H9 (cell line): ENCODE data around the gene GATAD2B. TPM values are rescaled to one million over a fixed set of nuclear protein-coding genes. Genes with fewer than 3 reads are reported as not detected.

Experiments
- DNase-seq: peaks from one replicate; pipeline ENCODE4 v3.0.0-alpha.2; 2017
- H2AFZ ChIP-seq: one replicate; pipeline ENCODE4 v1.6.1; 2013; ENCODE audit warnings: mild to moderate bottlenecking, low read length, control low read depth, moderate library complexity
- H2AK5ac ChIP-seq: 2 replicates; pipeline ENCODE4 v1.6.1; 2013; ENCODE audit warnings: low read length, control low read depth, mixed read lengths; ENCODE audit not compliant: insufficient read length
- H2BK120ac ChIP-seq: one replicate; pipeline ENCODE4 v1.6.1; 2013; ENCODE audit warnings: low read depth, mild to moderate bottlenecking, low read length, control low read depth, inconsistent platforms; ENCODE audit not compliant: poor library complexity, severe bottlenecking
- H2BK12ac ChIP-seq: 2 replicates; pipeline ENCODE4 v1.6.1; 2013; ENCODE audit warnings: low read length, control low read depth, mixed read lengths, low read depth; ENCODE audit not compliant: insufficient read length
- H2BK15ac ChIP-seq: 2 replicates; pipeline ENCODE4 v1.6.1; 2013; ENCODE audit warnings: low read depth, low read length, control low read depth
- H2BK20ac ChIP-seq: one replicate; pipeline ENCODE4 v1.6.1; 2013; ENCODE audit warnings: low read depth, mild to moderate bottlenecking, low read length, control low read depth, inconsistent platforms; ENCODE audit not compliant: poor library complexity, severe bottlenecking
- H2BK5ac ChIP-seq: 2 replicates; pipeline ENCODE4 v1.6.1; 2013; ENCODE audit warnings: low read length, control low read depth, mixed read lengths; ENCODE audit not compliant: insufficient read length
- H3K14ac ChIP-seq: 2 replicates; pipeline ENCODE4 v1.6.1; 2013; ENCODE audit warnings: low read length, control low read depth; ENCODE audit not compliant: insufficient read depth
- H3K18ac ChIP-seq: 2 replicates; pipeline ENCODE4 v1.6.1; 2013; ENCODE audit warnings: low read depth, mild to moderate bottlenecking, mixed read lengths, low read length, control low read depth; ENCODE audit not compliant: insufficient read length
- H3K23ac ChIP-seq: 2 replicates; pipeline ENCODE4 v1.6.1; 2013; ENCODE audit warnings: low read length, control low read depth, mixed read lengths, low read depth; ENCODE audit not compliant: insufficient read length
- H3K23me2 ChIP-seq: 2 replicates; pipeline ENCODE4 v1.6.1; 2013; ENCODE audit warnings: low read depth, mild to moderate bottlenecking, mixed read lengths, low read length, control low read depth; ENCODE audit not compliant: insufficient read length, poor library complexity, severe bottlenecking
- H3K27ac ChIP-seq: 2 replicates; pipeline ENCODE4 v1.5.1; 2013; ENCODE audit warnings: low read length, control low read depth, mixed read lengths, low read depth; ENCODE audit not compliant: insufficient read length
- H3K27me3 ChIP-seq: 2 replicates; pipeline ENCODE4 v1.6.1; 2013; ENCODE audit warnings: low read length, control low read depth, inconsistent platforms; ENCODE audit not compliant: insufficient read depth
- H3K4ac ChIP-seq: 2 replicates; pipeline ENCODE4 v1.6.1; 2013; ENCODE audit warnings: low read depth, mild to moderate bottlenecking, control low read depth, inconsistent platforms, low read length, moderate library complexity
- H3K4me1 ChIP-seq: 2 replicates; pipeline ENCODE4 v1.6.1; 2013; ENCODE audit warnings: low read length, control low read depth, inconsistent platforms; ENCODE audit not compliant: insufficient read depth
- H3K4me2 ChIP-seq: 2 replicates; pipeline ENCODE4 v1.6.1; 2013; ENCODE audit warnings: low read length, control low read depth, mixed read lengths; ENCODE audit not compliant: insufficient read length, insufficient read depth
- H3K56ac ChIP-seq: 2 replicates; pipeline ENCODE4 v1.6.1; 2013; ENCODE audit warnings: low read depth, mild to moderate bottlenecking, mixed read lengths, low read length, control low read depth; ENCODE audit not compliant: insufficient read length
- H3K79me1 ChIP-seq: 2 replicates; pipeline ENCODE4 v1.6.1; 2013; ENCODE audit warnings: low read depth, mild to moderate bottlenecking, moderate library complexity, low read length, control low read depth, inconsistent platforms; ENCODE audit not compliant: insufficient read depth, poor library complexity, severe bottlenecking
- H3K79me2 ChIP-seq: 2 replicates; pipeline ENCODE4 v1.6.1; 2013; ENCODE audit warnings: low read length, control low read depth, inconsistent platforms; ENCODE audit not compliant: insufficient read depth
- H3K9ac ChIP-seq: 2 replicates; pipeline ENCODE4 v1.6.1; 2013; ENCODE audit warnings: low read length, control low read depth, mixed read lengths; ENCODE audit not compliant: insufficient read length; ENCODE audit errors: extremely low read depth
- H3K9me3 ChIP-seq: one replicate; pipeline ENCODE4 v1.6.1; 2013; ENCODE audit warnings: low read depth, low read length, inconsistent platforms; ENCODE audit not compliant: control insufficient read depth
- H3T11ph ChIP-seq: one replicate; pipeline ENCODE4 v1.6.1; 2013; ENCODE audit warnings: mild to moderate bottlenecking, low read length, control low read depth, inconsistent platforms
- H4K20me1 ChIP-seq: one replicate; pipeline ENCODE4 v1.6.1; 2013; ENCODE audit not compliant: control insufficient read depth, insufficient read length, insufficient read depth
- H4K5ac ChIP-seq: 2 replicates; pipeline ENCODE4 v1.6.1; 2013; ENCODE audit warnings: low read depth, mild to moderate bottlenecking, mixed read lengths, low read length, control low read depth; ENCODE audit not compliant: insufficient read length
- H4K8ac ChIP-seq: replicated peaks from 2 replicates; pipeline ENCODE4 v1.6.1; 2013; ENCODE audit warnings: low read length, control low read depth, mixed read lengths, low read depth; ENCODE audit not compliant: insufficient read length
- H4K91ac ChIP-seq: 2 replicates; pipeline ENCODE4 v1.6.1; 2013; ENCODE audit warnings: low read depth, mild to moderate bottlenecking, moderate library complexity, mixed read lengths, low read length, control low read depth; ENCODE audit not compliant: insufficient read length
- H3K27ac Mint-ChIP-seq, 3 experiments: 2 replicates in 2 of 3; 3 replicates in 1 of 3; pipeline ENCODE4 v1.8.0; 2020 to 2021; ENCODE audit warnings: mixed read lengths in 3 of 3, mild to moderate bottlenecking in 1 of 3, moderate library complexity in 1 of 3
- H3K27me3 Mint-ChIP-seq: 2 replicates; pipeline ENCODE4 v1.8.0; 2021; ENCODE audit warnings: low read depth, mild to moderate bottlenecking, moderate library complexity, mixed read lengths
- H3K36me3 Mint-ChIP-seq, 3 experiments: 2 replicates in 2 of 3; 3 replicates in 1 of 3; pipeline ENCODE4 v1.8.0; 2020 to 2021; ENCODE audit warnings: low read depth in 3 of 3, mixed read lengths in 3 of 3; ENCODE audit not compliant: insufficient read depth in 1 of 3
- H3K4me1 Mint-ChIP-seq, 2 experiments: 2 replicates each; pipeline ENCODE4 v1.8.0; 2020; ENCODE audit warnings: mixed read lengths in 2 of 2
- H3K4me3 Mint-ChIP-seq, 2 experiments: 2 replicates in 1 of 2; 3 replicates in 1 of 2; pipeline ENCODE4 v1.8.0; 2020 to 2021; ENCODE audit warnings: mild to moderate bottlenecking in 2 of 2, mixed read lengths in 2 of 2, moderate library complexity in 1 of 2
- H3K9me3 Mint-ChIP-seq, 2 experiments: 2 replicates in 1 of 2; 3 replicates in 1 of 2; pipeline ENCODE4 v1.8.0; 2020; ENCODE audit warnings: mild to moderate bottlenecking in 2 of 2, mixed read lengths in 2 of 2, moderate library complexity in 1 of 2
- CTCF ChIP-seq: fragments of 200-600 bp; sonication (generic); conservative IDR thresholded peaks from 3 replicates; pipeline ENCODE4 v1.8.0; 2021; ENCODE audit warnings: antibody characterized with exemption, mild to moderate bottlenecking
- WGBS: extraction: QIAGEN DNeasy Blood & Tissue Kit; methylation state at CpG from one replicate; pipeline ENCODE4 v1.1.7; 2013; ENCODE audit warnings: missing lambda C conversion rate, low lambda C conversion rate, mixed read lengths; ENCODE audit not compliant: insufficient read length; ENCODE audit errors: extremely low coverage; 5-methylcytosine and 5-hydroxymethylcytosine counted together
- total RNA-seq: library from RNA; stranded (reverse); gene quantifications from 2 replicates; pipeline ENCODE4 v1.2.1, GENCODE V29; 2021

Gene GATAD2B
- total RNA-seq, 1 experiment from 2014 or later = 44.1 TPM

DNA sequence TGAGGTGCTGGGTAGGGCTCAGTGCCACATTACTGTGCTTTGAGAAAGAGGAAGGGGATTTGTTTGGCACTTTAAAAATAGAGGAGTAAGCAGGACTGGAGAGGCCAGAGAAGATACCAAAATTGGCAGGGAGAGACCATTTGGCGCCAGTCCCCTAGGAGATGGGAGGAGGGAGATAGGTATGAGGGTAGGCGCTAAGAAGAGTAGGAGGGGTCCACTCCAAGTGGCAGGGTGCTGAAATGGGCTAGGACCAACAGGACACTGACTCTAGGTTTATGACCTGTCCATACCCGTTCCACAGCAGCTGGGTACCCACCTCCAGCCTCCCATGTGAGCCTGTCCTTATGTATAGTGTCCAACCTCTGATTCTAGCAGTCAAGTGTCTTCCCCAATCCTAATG, 36.7 kb upstream of the GATAD2B start:
- Histone ChIP-seq H2BK12ac (no peak overlapping the region), H3K23me2 (peaks cover 29% of the 10 kb centered on the region), H2BK5ac (no peak overlapping the region), H2BK15ac (no peak overlapping the region), H3K79me1 (peaks cover 21% of the 10 kb centered on the region), H3K56ac (no peak overlapping the region), H3K27ac (no peak overlapping the region), H3K4ac (no peak overlapping the region), H2AK5ac (no peak overlapping the region), H2BK120ac (no peak overlapping the region), H3K79me2 (peaks cover 42% of the 10 kb centered on the region), H4K20me1 (no peaks in the 10 kb centered on the region), H3K14ac (no peak overlapping the region), H3K4me1 (no peaks in the 10 kb centered on the region), H4K5ac (no peak overlapping the region), H3K9me3 (no peaks in the 10 kb centered on the region), H2BK20ac (no peak overlapping the region), H4K91ac (no peak overlapping the region), H3K9ac (no peak overlapping the region), H2AFZ (no peak overlapping the region), H3K18ac (no peak overlapping the region), H3K23ac (no peak overlapping the region), H4K8ac (no peak overlapping the region), H3K4me2 (peak overlapping the region; percentile 6), H3T11ph (no peak overlapping the region), H3K27me3 (no peaks in the 10 kb centered on the region)
- peak overlapping the region; percentile 7 to 90 (median 87); a peak in 5 of 7 replicates for H3K27ac Mint-ChIP-seq
- H3K27me3 Mint-ChIP-seq = no peaks in the 10 kb centered on the region
- peak overlapping the region; percentile 21 to 100; a peak in 4 of 5 replicates for H3K4me3 Mint-ChIP-seq
- peaks cover 42 to 50% of the 10 kb centered on the region in 2 experiments for H3K4me1 Mint-ChIP-seq
- no CpG with 5 or more reads among the region's 3 CpGs for WGBS
- H3K36me3 Mint-ChIP-seq = peaks cover 25 to 37% (median 27%) of the 10 kb centered on the region in 3 experiments
- TF ChIP-seq CTCF = no peak
- DNase-seq = no peak
- H3K9me3 Mint-ChIP-seq = no peaks in the 10 kb centered on the region; a peak in 1 of 5 replicates
